GM21825 (cell line): ENCODE results near the gene FAM221B.

ENCODE experiments used
- ATAC-seq: cut with Tn5 transposase; IDR thresholded peaks from one replicate; pipeline ENCODE4 v1.9.1; 2021; ENCODE audit warnings: mild to moderate bottlenecking, moderate library complexity; ENCODE audit not compliant: unreplicated experiment

The FAM221B gene

GRCh38 chr9:35828716-35829083, at the start of gene FAM221B:
Gene FAM221B, minus strand, starts transcription at chr9:35828732. Its CDS starts 2,571 bp downstream, at chr9:35826161.
- peak; percentile 7 for ATAC-seq

- no peak for ATAC-seq
Observed at GRCh38 chr9:35872505-35872904, 44.0 kb upstream of the FAM221B start.

- no peak for ATAC-seq
Observed at GRCh38 chr9:35871545-35871944, 43.0 kb upstream of the FAM221B start.

- ATAC-seq = no peak
Observed at GRCh38 chr9:35870351-35870923, 41.9 kb upstream of the FAM221B start, which contains the start of gene OR13J1. Gene OR13J1, minus strand, starts transcription at chr9:35870401. Its CDS starts 0 bp downstream, at chr9:35870401.

- ATAC-seq = no peak
Observed at GRCh38 chr9:35869621-35870216, 41.2 kb upstream of the FAM221B start.

- no peak for ATAC-seq
Observed at GRCh38 chr9:35868933-35869332, 40.4 kb upstream of the FAM221B start.

GRCh38 chr9:35867538-35867937, 39.0 kb upstream of the FAM221B start:
- no peak for ATAC-seq

GRCh38 chr9:35864695-35865255, 36.2 kb upstream of the FAM221B start:
- ATAC-seq = no peak

GRCh38 chr9:35863583-35863982, 35.1 kb upstream of the FAM221B start:
- ATAC-seq = no peak

- ATAC-seq = no peak
Observed at GRCh38 chr9:35862328-35862727, 33.8 kb upstream of the FAM221B start.

GRCh38 chr9:35861161-35861897, 32.8 kb upstream of the FAM221B start:
- no peak for ATAC-seq

GRCh38 chr9:35859990-35860339, 31.4 kb upstream of the FAM221B start:
- ATAC-seq = no peak

GRCh38 chr9:35859310-35859989, 30.9 kb upstream of the FAM221B start:
- no peak for ATAC-seq

- ATAC-seq = no peak
Observed at GRCh38 chr9:35858458-35858857, 29.9 kb upstream of the FAM221B start.

- no peak for ATAC-seq
Observed at GRCh38 chr9:35856882-35857281, 28.4 kb upstream of the FAM221B start.

GRCh38 chr9:35856206-35856605, 27.7 kb upstream of the FAM221B start:
- no peak for ATAC-seq

GRCh38 chr9:35854091-35854762, 25.7 kb upstream of the FAM221B start:
- ATAC-seq = no peak

GRCh38 chr9:35852876-35853865, 24.6 kb upstream of the FAM221B start:
- ATAC-seq = no peak

- ATAC-seq = no peak
Observed at GRCh38 chr9:35852267-35852815, 23.8 kb upstream of the FAM221B start.
